GM12892 (cell line): ENCODE measurements around the gene DENND1A.
"Not testable (repeated sequence)": the region's sequence is repeated elsewhere in the genome, so short reads cannot be mapped to it uniquely, and the experiment has no call there.

ENCODE experiments used
- DNase-seq: peaks from one replicate; pipeline ENCODE4 v3.0.0; 2011; ENCODE audit not compliant: insufficient read length
- FAIRE-seq: peaks from 2 replicates; lab custom pipeline; 2011; peaks lifted over from hg19 to GRCh38; lab: Jason Lieb, UNC
- POLR2A ChIP-seq: IDR thresholded peaks from 2 replicates; pipeline ENCODE4 v1.6.1; 2011; ENCODE audit warnings: low read depth, low read length, control low read depth
- POLR2AphosphoS5 ChIP-seq: IDR thresholded peaks from 2 replicates; pipeline ENCODE4 v1.6.1; 2011; ENCODE audit warnings: low read depth, low read length, control low read depth
- TAF1 ChIP-seq: IDR thresholded peaks from 2 replicates; pipeline ENCODE4 v1.6.1; 2011; ENCODE audit warnings: low read depth, mild to moderate bottlenecking, control low read depth, low read length, borderline replicate concordance

Gene DENND1A

DNA sequence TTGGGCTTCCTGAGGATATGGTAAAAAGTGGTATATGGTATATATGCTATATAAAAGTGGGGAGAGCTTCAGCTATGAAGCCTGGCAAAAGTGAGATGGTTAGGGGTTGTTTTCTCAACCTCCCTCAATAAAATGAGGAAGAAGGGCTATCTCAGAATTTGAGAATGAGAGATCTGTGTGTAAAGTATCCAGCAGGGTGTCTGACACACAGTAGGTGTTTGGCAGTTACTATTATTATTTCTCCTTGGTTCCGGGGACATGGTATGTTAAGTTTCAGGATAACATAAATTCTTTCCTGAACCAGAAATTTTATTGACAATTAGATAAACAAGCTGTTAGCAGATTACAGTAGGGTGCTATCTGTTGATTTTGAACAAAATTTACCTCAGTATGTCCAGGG, 94.1 kb downstream of the DENND1A start:
- no peak for TF ChIP-seq POLR2A
- no peak for TF ChIP-seq TAF1
- no peak for TF ChIP-seq POLR2AphosphoS5
- FAIRE-seq (no peak), DNase-seq (no peak)

DNA sequence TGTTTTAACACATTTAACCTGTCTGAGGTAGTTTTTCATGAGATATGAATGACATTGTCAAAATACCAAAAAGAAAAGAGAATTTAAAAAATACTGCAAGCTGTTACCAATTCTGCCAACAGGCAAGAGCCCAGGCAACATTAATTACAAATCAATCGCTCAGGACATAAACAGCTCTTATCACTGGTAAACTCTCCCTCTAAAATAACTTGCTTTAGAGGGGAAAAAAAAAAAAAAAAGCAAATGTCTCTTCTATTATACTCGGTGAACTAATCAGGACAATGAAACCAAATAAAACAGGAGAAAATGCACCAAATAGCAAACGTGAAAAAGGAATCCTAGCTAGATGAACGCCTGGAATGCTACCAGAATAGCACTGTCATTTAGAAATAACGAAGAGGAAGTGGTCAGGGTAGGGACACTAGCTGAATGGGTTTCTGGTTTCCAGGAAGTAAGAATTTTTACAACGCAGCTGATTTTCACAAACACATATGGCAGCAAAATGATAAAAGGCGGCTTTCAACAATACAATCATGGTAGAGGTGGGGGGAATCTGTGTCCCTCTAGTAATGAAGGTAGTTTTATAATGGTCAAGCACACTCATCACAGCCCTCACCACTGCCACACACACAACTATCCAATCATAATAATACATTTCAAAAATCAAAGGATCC, 94.9 kb downstream of the DENND1A start:
- FAIRE-seq (peak; percentile 67), DNase-seq (no peak)
- TF ChIP-seq POLR2A (no peak), TAF1 (no peak)

- TF ChIP-seq TAF1 (no peak), POLR2AphosphoS5 (no peak)
- FAIRE-seq, result peak; percentile 24
- DNase-seq, result no peak
Measured at GRCh38 chr9:123834218-123834888, 95.6 kb downstream of the DENND1A start.

- TF ChIP-seq TAF1 (no peak), POLR2A (no peak), POLR2AphosphoS5 (no peak)
- no peak for FAIRE-seq
- no peak for DNase-seq
Measured at GRCh38 chr9:123832858-123833650, 96.9 kb downstream of the DENND1A start.

DNA sequence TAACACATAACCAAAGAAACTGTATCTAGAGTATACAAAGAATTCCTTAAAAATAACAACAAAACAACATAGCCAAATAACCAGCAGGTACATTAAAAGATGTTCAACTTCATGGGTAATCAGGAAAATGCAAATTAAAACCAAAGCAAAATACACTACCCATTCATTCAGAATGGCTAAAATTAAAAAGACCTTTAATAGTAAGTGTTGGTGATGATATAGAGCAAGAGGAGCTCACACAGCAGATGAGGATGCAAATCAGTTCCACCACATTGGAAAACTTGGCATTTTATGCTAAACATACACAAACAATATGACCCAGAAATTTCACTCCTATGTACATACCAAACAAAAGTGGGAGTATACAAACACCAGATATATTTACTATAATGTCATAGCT, 97.8 kb downstream of the DENND1A start:
- DNase-seq (no peak), FAIRE-seq (no peak)
- no peak for TF ChIP-seq POLR2A

DNA sequence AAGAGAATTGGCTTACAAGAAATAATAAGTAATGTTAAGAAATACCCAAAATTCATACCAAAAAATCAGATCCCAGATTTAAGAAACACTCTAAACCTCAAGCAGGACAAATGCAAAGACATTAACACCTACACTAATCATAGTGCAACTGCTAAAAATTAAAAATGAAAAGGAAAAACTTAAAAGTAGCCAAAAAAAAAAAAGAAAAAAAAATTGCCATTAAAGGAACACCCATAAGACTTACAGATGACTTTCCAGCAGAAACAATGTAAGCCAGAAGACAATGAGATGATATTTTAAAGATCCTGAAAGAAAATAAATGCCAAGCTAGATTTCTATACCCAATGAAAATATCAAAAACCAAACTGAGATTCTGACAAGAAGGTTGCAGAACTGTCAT, 101.5 kb downstream of the DENND1A start:
- TF ChIP-seq POLR2AphosphoS5 (no peak), TAF1 (no peak), POLR2A (no peak)
- FAIRE-seq (no peak), DNase-seq (no peak)

- no peak for FAIRE-seq
- no peak for TF ChIP-seq POLR2A
- DNase-seq, result no peak
Measured at GRCh38 chr9:123825342-123826060, 104.4 kb downstream of the DENND1A start.

DNA sequence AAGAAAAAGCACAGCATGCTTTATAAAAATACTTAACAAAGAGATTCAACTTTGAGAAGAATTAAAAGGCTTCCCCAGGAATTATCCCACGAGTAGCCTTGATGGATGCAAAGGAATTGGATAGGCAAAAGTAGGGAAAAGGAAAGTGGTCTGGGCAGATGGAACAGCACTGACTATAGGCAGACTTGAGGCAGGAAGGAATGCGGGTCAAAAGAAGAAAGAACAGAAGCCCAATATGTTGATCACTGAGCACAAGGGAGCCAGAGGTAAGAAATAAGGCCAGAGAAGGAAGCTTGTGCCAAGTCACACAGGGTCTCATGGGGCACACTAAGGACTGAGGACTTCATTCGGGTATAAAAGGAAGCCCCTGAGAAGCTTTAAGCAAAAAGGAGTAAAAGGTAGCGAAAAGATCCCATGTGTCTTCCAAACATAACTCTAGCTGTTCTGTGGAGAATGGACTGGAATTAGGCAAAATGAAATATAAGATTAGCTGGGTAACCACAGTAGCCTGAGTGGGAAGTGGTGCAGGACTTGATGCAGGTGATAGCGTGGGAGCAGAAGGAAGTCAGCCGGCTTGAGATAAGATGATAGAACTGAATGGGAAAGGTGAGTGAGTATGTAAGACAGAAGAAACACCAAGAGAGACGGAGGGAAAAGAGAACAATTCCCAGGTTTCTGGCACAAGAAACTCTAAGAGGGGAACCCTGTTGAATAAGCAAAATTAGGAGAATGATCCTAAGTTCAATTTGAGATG, 106.6 kb downstream of the DENND1A start:
- DNase-seq (no peak), FAIRE-seq (no peak)
- TF ChIP-seq TAF1 (no peak), POLR2AphosphoS5 (no peak), POLR2A (no peak)

DNA sequence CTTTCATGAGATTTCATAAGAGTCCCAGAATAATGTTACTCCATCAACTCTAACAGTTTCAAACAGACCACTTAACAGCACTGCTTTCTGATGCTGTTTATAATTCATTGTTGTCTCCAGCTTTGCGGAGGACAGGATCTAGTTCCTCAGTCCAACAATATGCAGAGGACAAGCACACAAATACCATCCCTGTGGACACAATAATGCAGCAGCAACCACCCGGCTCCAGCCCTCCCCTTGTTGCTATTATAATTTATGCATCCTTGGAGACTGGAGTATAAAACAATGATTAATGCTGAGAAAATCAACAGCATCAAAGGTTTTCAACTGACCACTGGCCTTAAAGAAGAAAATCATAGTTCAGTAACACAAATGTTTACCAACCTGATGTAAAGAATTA, 108.3 kb downstream of the DENND1A start:
- TF ChIP-seq POLR2A, result no peak
- TF ChIP-seq TAF1, result no peak
- no peak for TF ChIP-seq POLR2AphosphoS5
- FAIRE-seq (peak; percentile 33), DNase-seq (no peak)

GRCh38 chr9:123820139-123820538, 109.8 kb downstream of the DENND1A start:
- FAIRE-seq, result no peak
- TF ChIP-seq POLR2AphosphoS5 (no peak), POLR2A (no peak), TAF1 (no peak)
- no peak for DNase-seq

- FAIRE-seq, result no peak
- no peak for TF ChIP-seq POLR2AphosphoS5
- TF ChIP-seq POLR2A, result no peak
- TF ChIP-seq TAF1, result no peak
Measured at GRCh38 chr9:123816817-123817472, 113.0 kb downstream of the DENND1A start.

DNA sequence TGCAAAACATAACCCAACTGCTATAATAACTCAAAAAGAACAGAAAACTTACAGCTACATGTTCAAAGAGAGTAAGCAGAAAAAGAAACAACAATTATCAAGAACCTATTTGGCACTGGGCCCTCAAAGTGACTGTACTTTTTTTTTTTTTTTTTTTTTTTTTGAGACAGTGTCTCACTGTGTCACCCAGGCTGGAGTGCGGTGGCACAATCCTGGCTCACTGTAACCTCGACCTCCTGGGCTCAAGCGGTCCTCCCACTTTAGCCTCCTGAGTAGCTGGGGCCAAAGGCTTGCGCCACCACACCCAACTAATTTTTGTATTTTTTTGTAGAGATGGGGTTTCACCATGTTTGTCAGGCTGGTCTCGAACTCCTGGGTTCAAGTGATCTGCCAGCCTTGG, 114.1 kb downstream of the DENND1A start:
- not testable (repeated sequence) for FAIRE-seq

More at GRCh38 chr9:123816817-123817472, 113.0 kb downstream of the DENND1A start:
- no peak for DNase-seq

More for the DNA sequence above, 114.1 kb downstream of the DENND1A start:
- not testable (repeated sequence) for DNase-seq
